HG02938 (cell line): ENCODE measurements around the gene CAMK1D.
"Not testable (repeated sequence)": the region's sequence is repeated elsewhere in the genome, so short reads cannot be mapped to it uniquely, and the experiment has no call there.

Experiments used
- ATAC-seq: cut with Tn5 transposase; IDR thresholded peaks from one replicate; pipeline ENCODE4 v1.9.1; 2021; ENCODE audit warnings: mild to moderate bottlenecking, moderate library complexity; ENCODE audit not compliant: unreplicated experiment

Gene CAMK1D

GRCh38 chr10:12710594-12711349 is 361.4 kb downstream of the CAMK1D start:
- peak; percentile 75 for ATAC-seq

DNA sequence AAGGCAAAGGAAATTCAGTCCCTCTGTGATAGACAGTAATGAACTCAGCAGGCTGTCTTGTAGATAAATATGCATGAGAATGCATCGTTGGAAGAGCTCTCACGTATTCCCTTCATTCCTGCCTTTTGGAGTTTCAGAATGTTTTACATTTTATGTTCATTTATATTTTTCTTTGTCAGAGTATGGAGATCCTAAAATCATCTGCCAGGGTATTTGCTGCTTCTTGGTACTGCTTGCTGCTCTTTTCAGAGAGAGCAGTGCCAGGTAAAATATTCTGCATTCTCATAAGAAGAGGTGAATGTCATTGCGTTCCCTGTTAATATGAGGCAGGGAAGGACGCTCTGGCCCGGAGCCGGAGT is 362.0 kb downstream of the CAMK1D start:
- no peak for ATAC-seq

DNA sequence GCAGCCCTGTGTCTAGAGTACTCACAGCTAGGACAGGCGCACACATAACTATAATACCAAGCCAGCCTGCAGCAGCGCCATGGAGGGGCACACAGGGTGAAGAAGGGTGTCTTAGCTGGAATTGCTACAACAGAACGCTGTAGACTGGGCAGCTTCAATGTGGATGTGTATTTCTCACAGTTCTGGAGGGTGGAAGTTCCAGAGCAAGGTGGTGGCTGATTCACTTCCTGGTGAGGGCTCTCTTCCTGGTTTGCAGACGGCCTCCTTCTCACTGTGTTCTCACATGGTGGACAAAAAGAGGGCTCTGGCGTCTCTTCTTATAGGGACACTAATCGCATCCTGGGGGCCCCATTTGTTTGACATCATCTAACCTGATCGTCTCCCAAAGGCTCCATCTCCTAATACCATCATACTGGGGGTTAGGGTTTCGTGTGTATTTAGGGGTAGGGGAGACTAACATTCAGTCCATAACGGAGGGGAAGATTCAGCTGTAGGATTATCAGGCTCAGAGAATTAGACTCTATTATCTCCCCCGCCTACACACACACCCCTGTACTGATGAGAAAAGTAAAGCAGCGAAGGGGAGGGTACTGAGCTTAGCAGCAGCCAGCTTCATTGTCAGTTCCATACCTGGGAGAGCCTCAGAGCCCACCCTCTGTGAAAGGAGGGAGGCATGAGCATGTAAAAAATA is 363.1 kb downstream of the CAMK1D start:
- no peak for ATAC-seq

DNA sequence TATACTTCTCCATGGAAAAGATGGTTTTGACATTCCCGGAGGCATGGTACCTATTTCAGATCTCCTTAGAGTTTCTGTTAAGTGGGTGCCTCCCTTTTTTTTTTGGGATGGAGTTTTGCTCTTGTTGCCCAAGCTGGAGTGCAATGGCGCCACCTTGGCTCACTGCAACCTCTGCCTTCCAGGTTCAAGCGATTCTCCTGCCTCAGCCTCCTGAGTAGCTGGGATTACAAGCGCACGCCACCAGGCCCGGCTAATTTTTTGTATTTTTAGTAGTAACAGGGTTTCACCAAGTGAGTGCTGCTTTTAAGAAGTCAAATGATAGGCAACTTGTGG is 363.6 kb downstream of the CAMK1D start:
- ATAC-seq: not testable (repeated sequence)

- ATAC-seq: no peak
Observed at GRCh38 chr10:12716042-12716441, 366.7 kb downstream of the CAMK1D start.

- no peak for ATAC-seq
Observed at GRCh38 chr10:12717981-12718707, 368.8 kb downstream of the CAMK1D start.

DNA sequence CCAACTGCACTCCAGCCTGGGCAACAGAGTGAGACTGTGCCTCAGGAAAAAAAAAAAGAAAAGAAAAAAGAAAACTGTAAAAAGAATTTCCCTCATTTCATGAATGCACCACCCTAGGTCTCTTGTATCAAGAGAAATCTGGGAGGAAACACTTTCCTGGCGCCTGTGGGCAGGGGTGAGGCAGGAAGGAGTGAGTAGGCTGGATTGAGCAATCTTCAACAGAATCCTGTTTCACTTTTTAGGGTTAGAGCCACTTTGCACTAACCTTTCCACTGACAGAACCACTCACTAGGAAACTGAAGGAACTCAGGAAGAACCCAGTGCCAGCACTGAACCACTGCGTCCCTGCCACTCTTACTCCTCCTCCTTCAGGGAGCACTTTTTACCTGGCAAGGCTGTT is 370.0 kb downstream of the CAMK1D start:
- ATAC-seq: no peak

DNA sequence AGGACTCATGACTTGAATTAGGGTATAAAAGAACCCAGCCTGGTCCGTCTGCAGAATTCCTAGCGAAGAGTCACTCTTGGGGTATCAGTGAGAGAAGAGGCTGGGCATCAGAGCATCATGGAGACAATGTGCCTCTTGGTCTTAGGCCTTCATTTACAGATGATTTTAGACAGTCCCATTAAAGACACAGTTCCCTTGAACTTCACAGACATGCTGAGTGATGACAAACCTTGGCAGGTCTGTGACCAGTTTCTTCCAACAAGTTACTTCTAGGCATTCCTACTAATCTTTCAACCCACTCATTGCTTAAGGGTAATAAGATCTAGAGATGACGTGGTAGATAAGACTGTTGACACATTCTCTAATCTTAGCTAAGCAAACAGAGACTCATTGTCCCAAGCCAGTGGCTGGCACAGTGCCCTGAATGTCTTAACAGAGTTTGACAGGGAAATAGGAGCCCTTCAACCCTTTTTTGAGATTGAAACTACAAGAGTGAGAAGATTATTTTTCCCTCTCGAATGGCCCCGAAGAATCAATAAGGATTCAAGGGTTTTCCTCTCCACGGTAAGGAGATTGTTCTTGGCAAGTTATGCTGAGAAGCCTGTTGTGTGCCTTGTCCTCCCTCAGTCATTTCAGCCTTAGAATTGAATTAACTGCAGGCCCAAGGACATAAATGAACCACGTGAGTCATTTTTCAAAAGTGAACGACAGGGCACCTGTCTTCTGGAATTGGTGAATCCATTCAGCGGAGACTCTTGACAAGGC is 371.1 kb downstream of the CAMK1D start:
- ATAC-seq: no peak

- ATAC-seq: no peak
Observed at GRCh38 chr10:12721334-12721733, 372.0 kb downstream of the CAMK1D start.

GRCh38 chr10:12723220-12723619 is 373.9 kb downstream of the CAMK1D start:
- no peak for ATAC-seq

DNA sequence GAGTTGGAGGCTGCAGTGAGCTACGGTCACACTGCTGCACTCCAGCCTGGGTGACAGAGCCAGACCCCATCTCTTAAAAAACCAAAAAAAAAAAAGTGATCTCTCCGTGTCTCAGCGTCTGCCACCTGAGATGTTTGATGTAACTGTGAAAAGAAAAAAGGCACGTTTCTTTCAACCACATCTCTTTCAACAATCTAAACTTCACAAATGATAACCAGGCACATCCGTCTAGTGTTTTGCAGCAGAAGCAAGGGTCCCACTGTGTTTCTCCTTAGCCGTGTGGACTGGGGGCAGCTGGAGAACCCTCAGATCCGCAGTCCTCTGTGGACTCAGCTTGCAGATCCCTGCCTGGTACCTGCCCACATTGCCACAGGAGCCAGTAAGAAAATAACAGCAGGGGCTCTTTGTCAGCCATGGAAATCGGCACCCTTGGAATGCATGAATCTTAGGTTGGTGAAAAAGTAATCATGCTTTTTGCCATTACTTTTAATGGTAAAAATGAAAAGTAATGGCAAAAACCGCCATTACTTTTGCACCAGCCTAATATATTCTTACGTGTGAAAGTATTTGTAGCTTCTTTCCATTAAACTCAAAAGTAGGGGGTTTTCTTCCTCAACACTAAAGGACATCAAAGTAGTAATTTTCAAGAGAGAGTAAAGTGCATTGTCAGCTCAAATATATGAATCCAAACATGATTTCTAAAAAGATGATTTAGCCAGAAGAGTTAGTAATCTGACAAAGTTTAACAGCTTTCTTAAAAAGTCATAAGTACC is 375.6 kb downstream of the CAMK1D start:
- ATAC-seq: no peak

- not testable (repeated sequence) for ATAC-seq
Observed at GRCh38 chr10:12725580-12725888, 376.2 kb downstream of the CAMK1D start.

DNA sequence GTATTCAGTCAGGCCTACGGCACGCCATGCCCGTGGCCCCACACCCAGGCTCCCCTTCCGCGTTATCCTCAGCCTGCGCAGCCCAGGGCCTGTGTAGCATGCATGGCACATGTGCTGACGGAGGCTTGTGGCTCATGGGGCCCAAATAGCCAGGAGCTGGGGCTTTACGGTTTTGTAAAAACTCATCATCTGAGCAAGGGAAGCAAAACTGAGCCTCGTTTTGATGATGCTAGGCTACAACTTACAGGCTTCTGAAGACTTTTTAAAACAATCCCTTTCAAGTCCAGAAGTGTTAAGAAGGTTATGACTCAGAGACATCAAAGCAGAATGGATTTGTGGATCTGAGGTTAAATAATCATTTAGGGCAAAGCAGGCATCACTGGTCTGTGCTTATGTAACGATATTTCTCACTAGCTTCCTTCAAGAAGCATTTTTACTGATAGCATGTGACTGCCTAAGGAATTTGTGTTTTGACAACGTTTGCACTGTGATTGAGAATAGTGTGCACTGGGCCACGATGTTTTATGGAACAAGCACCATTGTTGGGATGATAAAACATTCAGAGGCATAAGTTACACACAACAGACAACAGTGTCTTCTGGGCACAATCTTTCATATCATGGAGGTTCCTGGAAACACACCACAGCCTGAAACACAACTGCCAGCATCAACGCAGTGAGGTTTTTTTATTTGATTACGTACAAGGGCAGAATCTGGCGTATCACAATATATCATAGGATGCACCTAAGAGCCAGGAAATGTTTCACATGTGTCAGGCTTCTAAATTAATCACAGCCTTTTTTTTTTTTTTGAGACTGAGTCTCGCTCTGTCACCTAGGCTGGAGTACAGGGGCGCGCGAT is 377.9 kb downstream of the CAMK1D start:
- no peak for ATAC-seq

DNA sequence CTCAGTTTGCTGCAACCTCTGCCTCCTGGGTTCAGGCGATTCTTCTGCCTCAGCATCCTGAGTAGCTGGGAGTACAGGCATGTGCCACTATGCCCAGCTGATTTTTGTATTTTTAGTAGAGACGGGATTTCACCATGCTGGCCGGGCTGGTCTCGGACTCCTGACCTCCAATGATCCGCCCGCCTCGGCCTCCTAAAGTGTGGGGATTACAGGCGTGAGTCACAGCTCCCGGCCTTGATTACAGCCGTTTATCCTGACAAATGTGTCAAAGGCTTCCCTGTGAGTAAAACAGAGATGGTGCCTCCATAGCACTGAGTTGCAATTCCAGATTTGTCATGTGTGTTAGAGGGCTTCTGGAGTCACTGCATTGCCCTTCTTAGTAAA is 378.5 kb downstream of the CAMK1D start:
- ATAC-seq: no peak

- no peak for ATAC-seq
Observed at GRCh38 chr10:12728494-12728893, 379.1 kb downstream of the CAMK1D start.

- no peak for ATAC-seq
Observed at GRCh38 chr10:12729885-12730284, 380.5 kb downstream of the CAMK1D start.

- ATAC-seq: no peak
Observed at GRCh38 chr10:12730809-12731519, 381.6 kb downstream of the CAMK1D start.

- ATAC-seq: no peak
Observed at GRCh38 chr10:12733271-12733670, 383.9 kb downstream of the CAMK1D start.

- ATAC-seq: no peak
Observed at GRCh38 chr10:12735843-12736462, 386.6 kb downstream of the CAMK1D start.
